Measurements from ENCODE around the gene L2HGDH.
A peak's percentile ranks its signal among the peaks of the same experiment; 100 is the strongest.
"Not testable (repeated sequence)": the region's sequence is repeated elsewhere in the genome, so short reads cannot be mapped to it uniquely, and the experiment has no call there.

Gene L2HGDH

DNA sequence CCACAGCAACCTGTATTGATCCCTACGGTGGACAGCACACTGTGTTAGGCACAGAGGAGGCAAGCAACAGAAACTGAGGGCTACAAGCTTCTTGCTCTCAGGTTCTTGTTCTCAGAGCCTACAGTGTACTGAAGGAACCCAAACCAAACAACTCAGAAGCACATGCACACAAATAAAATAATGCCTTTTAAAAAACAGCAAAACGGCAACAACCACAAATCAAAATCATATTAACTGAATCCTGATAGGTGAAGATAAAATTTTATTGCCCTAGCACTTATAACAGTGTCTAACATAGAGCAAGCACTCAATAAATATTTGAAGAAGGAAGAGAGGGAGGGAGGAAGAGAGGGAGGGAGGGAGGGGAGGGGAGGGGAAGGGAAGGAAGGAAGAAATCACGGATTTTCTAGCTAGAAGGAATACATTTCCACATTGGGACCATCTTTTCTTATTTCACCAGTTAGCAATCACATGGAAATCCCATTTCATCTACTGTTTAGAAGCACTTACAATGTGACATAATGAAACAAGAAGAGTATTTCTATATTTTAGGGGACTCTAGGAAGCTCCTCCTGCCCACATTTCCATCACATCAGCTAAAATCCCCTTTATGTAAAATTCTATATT, 27.3 kb upstream of the L2HGDH start:
- DNase-seq, result no peak

DNA sequence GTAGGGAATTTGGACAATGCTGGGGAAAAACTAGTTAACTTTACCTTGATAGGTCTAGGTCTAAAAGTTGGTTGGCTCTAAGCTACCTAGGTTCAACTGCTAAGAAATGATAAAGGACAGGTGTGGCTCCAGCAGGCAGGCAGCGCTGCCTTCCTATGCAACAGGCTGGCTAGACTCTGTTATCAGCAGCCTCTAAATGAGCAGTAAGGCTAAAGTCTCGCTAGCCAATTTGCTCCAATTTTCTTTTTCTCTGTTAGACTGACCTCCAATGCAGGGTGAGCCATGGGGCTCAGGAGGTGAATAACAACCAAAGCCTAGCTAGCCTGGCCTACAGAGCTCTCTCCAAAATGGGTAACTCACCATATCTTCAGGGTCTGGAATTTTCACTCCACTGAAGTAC, 26.6 kb upstream of the L2HGDH start:
- DNase-seq, result no peak

DNA sequence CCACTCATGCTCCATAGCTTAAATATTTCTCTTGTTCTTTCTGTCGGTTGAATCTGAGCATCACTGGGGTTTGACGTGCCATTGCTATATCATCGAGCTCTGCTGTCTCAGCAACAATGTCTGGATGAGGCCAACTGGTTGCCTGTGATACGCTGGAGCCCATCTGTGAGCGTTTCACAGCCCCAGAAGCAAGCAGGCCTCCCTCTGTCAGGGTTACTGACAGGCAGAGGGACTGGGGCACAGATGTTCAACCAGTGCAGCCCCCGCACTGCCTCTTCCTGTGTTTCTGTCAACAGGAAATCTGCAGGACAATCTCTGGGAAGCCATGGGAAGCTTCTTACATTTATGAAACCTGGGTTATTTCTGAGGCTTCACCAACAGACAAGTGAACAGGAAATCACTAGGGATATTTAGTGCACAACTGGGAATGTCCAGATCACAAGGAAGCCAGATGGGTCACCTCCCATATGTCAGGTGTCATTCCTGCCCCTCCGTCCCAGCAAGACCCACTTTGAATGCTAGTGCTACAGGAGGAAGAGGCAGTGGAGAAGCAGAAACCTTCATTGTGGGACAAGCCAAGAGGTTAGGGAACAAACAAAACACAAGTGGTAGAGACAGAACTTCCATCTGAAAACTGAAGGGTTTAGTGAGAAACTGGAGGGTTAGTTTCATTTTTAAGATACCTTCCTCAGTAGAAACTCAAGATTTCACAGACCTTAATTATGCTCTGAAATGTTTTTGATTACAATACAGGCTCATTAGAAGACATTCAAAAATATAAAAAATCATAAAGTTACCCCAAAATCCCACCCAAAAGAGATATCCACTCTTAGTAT, 24.2 kb upstream of the L2HGDH start:
- DNase-seq, result no peak

DNA sequence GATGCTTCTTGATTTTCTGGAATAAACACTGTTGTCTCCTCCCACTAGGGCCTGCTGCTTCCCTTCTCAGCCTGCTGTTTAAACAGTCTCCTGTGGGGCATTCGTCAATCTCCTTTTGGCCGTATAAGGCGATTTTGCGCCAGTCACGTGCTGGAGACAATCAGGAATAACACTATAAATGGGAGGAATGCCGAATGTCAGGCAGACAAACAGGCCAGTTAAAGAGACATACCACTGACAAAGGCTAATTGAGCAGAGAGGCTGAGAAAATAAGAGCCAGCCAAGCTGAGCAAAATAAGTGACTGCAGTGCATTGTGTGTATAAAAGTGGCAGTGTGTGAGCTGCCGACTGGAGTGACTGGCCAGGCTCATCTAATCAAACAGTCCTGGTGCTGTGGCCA, 23.4 kb upstream of the L2HGDH start:
- DNase-seq, result no peak

DNA sequence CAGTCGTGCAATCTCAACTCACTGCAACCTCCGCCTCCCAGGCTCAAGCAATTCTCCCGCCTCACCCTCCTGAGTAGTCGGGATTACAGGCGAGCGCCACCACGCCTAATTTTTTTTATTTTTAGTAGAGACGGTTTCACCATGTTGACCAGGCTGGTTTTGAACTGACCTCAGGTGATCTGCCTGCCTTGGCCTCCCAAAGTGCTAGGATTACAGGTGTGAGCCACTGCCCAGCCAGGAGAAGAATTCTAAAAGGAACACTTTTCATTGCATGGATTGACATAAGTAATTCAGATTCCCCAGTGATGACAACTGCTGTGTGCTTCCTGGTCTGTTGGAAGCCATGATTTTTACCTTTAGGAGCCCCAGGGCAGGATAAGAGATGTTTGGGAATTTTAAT, 22.2 kb upstream of the L2HGDH start:
- no peak for DNase-seq

DNA sequence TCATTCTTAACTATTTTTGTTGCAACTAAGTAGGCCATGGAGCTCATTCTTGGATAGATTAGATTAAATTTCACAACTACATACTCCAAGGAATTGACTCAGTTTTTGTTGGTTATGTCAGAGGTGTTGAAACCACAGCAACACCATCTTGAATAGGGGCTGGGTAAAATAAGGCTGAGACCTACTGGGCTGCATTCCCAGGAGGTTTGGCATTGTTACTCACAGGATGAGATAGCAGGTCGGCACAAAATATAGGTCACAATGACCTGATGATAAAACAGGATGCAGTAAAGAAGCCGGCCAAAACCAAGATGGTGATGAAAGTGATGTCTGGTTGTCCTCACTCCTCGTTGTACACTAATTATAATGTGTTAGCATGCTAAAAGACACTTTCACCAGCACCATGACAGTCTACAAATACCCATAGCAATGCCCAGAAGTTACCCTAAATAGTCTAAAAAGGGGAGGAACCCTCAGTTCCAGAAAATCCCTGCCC, 21.0 kb upstream of the L2HGDH start:
- DNase-seq, result no peak

DNA sequence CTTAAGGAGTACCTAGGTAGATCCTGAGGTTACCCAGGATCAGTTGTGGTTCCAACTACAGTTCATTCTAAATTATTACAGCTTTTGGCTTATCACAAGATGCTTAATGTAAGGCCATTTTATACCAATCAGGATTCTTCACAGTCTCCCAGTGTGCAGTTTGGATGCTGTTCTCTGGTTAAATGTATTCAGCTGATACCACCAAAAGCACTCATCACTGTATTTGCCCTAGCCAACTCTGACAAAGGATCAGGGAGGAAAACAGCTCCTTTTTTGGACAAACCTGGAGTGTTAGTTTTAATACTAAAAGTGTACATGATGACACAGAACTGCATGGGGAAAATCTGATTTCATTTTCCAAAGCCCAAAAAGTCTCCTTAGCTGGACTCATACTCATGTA, 19.6 kb upstream of the L2HGDH start:
- DNase-seq, result no peak

DNA sequence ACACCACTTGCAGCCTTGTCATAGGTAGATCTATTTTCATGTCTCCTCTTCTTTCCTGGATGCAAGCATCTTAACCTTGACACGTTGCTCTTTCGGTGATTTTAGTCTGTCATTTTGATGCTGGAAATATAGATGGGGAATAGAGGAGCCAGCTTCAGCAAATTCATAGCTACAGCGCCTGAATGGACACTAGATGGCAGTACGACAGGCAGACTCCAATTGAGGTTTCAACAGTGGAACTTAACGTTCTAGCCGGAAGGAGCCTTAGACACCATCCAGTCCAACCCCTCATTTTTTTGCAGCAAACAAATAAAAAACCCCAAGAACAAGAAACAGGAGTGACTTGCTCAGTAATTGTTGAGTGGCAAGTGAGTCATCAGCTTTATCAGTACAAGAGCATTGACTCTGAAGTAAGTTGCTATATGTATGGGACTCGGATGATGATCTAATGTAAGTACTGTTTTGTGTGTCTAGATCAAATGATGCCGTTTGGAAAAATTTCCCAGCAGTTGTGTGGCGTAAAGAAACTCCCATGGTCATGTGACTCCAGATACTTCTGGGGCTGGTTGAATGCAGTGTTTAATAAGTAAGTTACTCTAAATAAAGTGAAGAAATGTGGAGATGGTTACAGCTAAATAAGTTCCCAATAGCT, 9.1 kb upstream of the L2HGDH start:
- peak; percentile 74 for DNase-seq

DNA sequence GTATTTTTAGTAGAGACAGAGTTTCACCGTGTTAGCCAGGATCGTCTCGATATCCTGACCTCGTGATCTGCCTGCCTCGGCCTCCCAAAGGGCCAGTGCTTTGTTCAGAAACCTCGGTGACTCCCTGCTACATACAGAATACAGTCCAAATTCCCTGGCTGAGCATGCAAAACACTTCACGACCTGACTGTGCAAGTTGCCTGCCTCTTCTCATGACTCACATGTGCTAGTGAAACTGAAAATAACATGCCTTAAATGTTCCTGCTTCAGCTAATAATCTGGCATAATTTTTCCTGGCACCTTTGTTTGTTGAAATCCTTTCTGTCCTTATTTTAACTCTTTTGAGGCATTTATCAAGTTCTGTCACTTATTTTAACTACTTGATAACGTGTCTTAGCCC, 8.3 kb upstream of the L2HGDH start:
- peak; percentile 57 for DNase-seq

DNA sequence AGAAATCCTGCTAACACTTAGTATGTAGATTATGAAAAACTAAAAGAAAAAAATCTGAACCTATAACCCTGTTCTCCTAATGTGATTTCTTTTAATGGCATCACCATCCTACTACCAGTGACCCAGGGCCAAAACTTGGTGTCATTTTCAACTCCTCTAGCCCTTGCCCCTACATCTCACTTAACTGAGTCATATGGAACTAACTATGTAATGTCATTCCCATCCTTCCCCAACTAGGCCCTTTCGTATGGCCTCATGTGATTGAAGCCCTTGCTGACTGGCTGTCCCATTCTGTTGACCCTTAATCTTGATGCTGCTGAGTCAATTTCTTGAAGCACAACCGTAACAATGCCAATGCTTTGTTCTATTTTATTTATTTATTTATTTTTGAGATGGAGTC, 7.7 kb upstream of the L2HGDH start:
- DNase-seq, result no peak

DNA sequence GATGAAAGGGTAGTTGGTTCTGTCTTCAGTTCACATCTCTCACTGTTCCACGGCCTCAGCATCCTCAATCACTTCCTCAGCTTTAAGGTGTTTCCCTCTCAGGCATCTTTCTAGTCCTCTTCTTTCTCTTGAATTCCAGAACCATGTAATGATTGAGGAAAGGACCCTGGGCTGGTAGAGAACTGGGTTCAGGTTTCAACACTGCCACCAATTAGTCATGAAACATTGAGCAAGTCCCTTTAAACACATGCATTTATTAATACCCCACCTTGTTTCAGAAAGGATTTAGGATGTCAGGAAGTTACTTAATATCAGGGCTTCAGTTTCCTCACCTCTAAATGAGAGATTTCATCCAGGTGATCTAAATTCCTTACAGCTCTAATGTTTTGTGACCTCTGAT, 7.3 kb upstream of the L2HGDH start:
- no peak for DNase-seq

DNA sequence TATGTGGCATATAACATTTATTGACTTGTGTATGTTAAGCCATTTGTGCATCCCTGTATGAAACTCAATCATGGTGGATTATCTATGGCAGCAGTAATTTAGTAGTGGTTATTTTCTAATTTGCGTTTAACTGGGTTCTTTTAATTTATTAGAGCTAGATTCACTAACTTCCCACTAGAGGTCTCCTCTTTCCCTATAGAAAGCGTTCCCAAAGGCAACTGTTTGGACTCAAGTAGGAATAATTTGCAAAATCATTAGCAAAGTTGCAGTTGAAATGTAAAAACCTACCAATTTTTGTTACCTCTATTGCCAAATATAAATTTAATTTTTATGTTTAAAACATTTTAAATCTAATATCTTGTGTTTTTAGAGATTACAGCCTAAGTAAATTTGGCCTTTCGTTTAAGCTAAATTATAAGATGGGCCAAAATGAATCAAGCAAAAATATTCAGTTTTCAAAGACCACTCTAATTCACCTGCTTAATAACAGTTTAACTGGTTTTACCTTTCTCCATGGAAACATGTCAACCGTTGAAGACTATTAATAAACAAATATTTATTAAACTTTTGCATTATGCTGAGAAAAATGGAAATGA, 6.1 kb upstream of the L2HGDH start:
- DNase-seq, result no peak

DNA sequence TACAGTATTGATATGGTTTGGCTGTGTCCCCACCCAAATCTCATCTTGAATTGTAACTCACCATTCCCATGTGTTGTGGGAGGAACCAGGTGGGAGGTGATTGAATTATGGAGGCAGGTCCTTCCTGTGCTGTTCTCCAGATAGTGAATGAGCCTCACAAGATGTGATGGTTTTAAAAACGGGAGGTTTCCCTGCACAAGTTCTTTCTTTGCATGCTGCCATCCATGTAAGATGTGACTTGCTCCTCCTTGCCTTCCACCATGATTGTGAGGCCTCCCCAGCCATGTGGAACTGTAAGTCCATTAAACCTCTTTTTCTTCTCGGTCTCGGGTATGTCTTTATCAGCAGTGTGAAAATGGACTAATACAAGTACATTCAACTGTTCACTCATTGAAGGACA, 2.1 kb upstream of the L2HGDH start:
- DNase-seq, result not testable (repeated sequence)

DNA sequence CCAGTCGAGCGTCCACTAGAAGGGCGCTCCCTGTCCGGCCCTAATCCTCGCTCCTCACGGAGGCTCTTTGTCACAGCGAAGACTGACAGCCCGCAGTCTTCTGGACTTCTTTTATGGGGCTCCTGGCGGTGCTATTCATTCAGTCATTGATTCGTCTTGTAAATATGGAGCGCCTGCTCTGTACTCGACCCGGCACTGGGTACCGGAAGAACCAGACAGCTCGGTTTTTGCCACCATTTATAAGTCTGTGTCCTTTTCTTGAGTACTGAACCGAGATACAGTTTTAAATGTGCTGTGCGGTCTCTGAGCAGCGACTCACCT, 665 bp upstream of the L2HGDH start:
- DNase-seq, result no peak

DNA sequence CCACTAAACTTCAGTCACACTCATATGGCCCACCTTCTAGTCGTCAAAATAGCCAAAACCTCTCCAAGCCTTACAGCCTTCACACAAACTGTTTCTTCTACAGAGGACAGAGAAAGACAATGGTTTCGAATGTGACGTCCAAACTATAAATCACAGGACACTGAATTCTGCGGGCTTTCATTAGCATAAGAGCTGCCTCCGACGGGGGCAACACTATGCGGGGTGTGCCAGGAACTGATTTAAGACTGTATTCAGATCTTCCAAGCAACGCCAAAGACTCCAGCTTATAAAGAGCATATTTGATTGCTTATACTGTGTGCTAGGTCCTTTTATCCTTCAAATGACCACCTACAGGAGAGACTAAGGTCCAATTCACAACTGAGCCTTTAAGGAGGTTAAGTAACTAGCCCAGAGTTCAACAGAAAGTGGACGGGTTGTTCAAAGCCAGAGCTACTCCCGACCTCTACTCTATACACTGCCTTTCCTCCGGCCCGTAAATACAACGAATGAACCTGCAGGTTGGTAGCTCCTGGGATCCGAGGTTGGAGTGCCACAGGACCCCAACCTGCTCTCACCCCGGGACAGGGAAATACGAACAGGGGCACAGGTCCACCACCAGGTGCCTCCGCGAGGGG, 575 bp downstream of the L2HGDH start:
- DNase-seq, result peak; percentile 7

DNA sequence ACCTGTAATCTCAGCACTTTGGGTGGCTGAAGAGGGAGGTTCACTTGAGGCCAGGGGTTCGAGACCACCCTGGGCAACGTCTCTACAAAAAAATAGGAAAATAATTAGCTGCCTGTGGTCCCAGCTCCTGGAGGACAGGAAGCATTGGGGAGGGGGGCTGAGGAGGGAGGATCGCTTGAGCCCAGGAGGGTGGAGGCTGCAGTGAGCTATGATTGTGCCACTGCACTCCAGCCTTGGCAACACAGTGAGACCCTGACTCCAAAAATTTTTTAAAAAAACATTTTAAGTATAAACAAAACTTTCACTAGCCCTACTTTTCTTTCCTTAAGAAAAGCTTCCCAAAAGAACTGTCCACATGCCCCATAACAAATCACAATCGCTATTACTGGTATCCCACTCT, 1.6 kb downstream of the L2HGDH start:
- no peak for DNase-seq

DNA sequence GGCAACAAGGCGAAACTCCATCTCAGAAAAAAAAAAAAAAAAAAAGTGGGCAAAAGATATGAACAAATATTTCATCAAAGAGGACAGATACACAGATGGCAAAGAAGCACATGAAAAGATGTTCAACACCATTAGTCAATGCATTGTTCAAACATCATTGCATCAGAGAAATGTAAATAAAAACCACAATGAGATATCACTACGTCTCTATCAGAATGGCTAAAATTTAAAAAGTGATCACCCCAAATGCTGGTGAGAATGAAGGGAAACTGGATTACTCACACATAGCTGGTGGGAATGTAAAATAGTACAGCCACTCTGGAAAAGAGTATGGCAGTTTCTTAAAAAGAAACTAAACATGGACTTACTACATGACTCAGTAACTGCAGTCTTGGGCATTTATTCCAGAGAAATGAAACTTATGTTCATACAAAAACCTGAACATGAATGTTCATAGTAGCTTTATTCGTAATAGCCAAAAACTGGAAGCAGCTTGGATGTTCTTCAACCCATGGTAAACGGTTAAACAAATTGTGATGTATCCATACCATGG, 3.6 kb downstream of the L2HGDH start:
- no peak for DNase-seq

DNA sequence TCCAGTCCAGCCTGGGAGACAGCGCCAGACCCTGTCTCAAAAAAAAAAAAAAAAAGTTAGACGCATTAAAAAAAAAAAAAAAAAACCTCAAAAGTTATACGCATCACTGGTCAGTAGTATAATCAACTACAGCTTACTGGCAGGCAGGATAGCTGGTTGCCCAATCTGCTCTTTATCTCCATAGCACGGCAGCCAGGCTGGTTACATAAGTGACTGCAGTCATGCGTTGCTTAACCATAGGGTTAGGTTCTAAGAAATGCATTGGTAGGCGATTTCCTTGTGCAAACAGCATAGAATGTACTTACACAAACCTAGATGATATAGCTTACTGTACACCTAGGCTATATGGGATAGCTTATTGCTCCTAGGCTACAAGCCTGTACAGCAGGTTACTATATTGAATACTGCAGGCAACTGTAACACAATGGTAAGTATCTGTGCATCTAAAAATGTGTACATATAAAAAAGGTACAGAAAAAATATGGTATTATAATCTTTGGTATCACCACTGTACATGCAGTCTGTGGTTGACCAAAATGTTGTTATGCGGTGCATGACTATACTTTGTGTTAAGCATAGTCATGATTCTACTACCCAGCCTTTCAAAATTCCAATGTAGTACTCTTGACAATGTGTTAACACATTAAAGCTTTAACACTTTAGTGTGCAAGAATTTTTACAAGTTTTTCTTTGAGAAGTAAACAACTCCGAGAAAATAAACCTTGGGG, 8.1 kb downstream of the L2HGDH start:
- no peak for DNase-seq

DNA sequence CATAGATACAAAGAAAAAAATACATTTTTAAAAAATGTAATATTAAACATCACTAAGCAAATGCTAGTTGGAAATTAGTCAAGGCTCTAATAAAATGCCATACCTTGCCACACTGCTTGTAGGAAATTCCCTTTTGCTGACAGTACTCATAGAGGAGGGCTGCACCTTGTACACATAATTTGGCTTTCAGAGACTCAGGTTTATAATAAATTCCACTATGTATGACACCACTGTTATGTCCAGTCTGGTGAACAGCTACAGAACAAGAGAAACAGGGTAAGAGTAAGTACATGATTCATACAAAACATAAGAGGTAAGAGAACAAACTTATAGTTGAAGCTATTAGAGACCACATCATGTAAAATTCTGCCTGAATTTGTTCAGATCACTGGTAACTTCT, 10.1 kb downstream of the L2HGDH start:
- no peak for DNase-seq

DNA sequence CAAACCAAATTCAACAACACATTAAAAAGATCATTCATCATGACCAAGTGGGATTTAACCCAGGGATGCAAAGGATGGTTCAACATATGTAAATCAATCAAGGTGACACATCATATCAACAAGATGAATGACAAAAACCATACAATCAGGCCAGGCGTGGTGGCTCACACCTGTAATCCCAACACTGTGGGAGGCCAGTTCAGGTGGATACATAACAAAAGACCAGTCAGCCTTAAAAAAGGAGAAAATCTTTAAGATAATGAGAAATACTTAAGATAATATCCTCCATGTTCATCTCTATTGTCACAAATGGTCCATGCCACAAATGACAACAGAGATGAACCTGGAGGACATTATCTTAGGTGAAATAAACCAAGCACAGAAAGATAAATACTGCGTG, 12.4 kb downstream of the L2HGDH start:
- DNase-seq, result no peak

DNA sequence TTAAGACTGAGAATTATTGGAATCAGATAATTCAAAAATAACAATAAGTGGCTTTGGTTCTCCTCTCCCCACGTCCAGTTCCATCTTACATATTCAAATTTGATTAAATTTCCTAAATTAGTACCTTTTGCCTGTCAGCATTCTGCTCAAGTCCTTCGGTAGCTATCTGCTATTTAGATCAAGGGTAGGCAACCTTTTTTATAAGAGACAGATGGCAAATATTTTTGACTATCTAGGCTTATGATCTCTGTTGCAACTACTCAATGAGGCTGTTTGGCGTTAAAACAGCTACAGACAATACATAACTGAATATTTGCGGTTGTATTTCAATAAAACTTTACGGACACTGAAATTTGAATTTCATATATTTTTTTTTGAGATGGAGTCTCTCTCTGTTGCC, 21.7 kb downstream of the L2HGDH start:
- no peak for DNase-seq

DNA sequence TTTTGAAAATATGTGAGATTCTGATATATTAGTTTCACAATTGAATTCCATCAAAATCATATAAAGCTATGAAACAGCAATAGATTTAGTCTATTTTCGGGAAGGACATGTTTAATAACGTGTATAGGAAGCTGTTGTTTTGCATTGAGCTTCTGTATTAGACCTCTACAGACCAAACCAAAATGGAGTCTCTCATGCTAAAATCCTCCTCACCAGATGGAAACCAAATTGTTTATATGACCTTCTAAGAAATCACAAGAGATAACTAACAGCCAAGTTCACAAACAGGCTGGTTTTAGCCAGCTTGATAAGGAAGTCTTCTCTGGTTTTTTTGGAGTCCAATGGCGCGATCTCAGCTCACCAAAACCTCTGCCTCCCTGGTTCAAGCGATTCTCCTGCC, 23.9 kb downstream of the L2HGDH start:
- DNase-seq, result no peak

All from RPMI8226 (cell line).